Gastrocnemius medialis (tissue), 4 donors: ENCODE data around the gene C10orf71. TPM values are rescaled to one million over a fixed set of nuclear protein-coding genes. Genes with fewer than 3 reads are reported as not detected.

Experiments used
- ATAC-seq, 2 donors: fragments of 150-250 bp; one replicate each; pipeline ENCODE4 v1.9.1; 2016
- DNase-seq, 2 donors: peaks; one replicate each; pipeline ENCODE4 v3.0.0-alpha.2; 2019
- H3K27ac ChIP-seq, 4 donors: fragments of 200-600 bp; sonication (generic); 1 replicate in 1 of 4; 2 replicates in 3 of 4; pipeline ENCODE4 v1.5.1; 2016 to 2018; ENCODE audit warnings: mild to moderate bottlenecking in 2 of 4, moderate library complexity in 1 of 4
- H3K27me3 ChIP-seq, 3 donors: fragments of 200-600 bp; sonication (generic) in 2 of 3; 1 replicate in 1 of 3; 2 replicates in 2 of 3; pipeline versions ENCODE4 v1.5.1 to v1.6.0; 2016 to 2019; ENCODE audit warnings: mild to moderate bottlenecking in 1 of 3, moderate library complexity in 1 of 3
- H3K36me3 ChIP-seq, 2 donors: fragments of 200-600 bp; sonication (generic) in 1 of 2; one replicate each; pipeline ENCODE4 v1.5.1; 2017 to 2018
- H3K4me1 ChIP-seq, 2 donors: fragments of 200-600 bp; sonication (generic) in 1 of 2; one replicate each; pipeline ENCODE4 v1.5.1; 2016 to 2017; ENCODE audit warnings: mild to moderate bottlenecking in 2 of 2
- H3K4me3 ChIP-seq, 4 donors: fragments of 200-600 bp; sonication (generic) in 3 of 4; 1 replicate in 1 of 4; 2 replicates in 3 of 4; pipeline ENCODE4 v1.5.1; 2016 to 2019; ENCODE audit warnings: mild to moderate bottlenecking in 2 of 4
- H3K9me3 ChIP-seq, 3 donors: fragments of 200-600 bp; sonication (generic) in 2 of 3; 1 replicate in 1 of 3; 2 replicates in 2 of 3; pipeline ENCODE4 v1.5.1; 2016 to 2019
- POLR2A ChIP-seq, 2 donors: fragments of 450-650 bp; IDR thresholded peaks; one replicate each; pipeline ENCODE4 v1.6.1; 2017; ENCODE audit warnings: antibody characterized with exemption in 2 of 2, mild to moderate bottlenecking in 2 of 2, moderate library complexity in 2 of 2
- in situ Hi-C, 4 donors: fragments of 200-750 bp; cut with MboI; loops; one replicate each; pipeline versions ENCODE4 v1.15.0 to v1.8.0; 2017; ENCODE audit warnings: low sequenced_read_pairs in 4 of 4
- intact Hi-C: fragments of 100-400 bp; cut with DNase I; formaldehyde crosslinking; loops from one replicate; pipeline ENCODE4 v1.15.1; 2023; ENCODE audit warnings: low total_unique reads
- total RNA-seq, 4 donors: library from RNA; depleted of rRNA; stranded (reverse); fragments of >200 nt; gene quantifications; one replicate each; pipeline versions ENCODE4 v1.1.0 to v1.2.3, GENCODE V29; 2016
- TF ChIP-seq, protein P1 (sequence below), 5 experiments: fragments of 450-650 bp in 3 of 5; fragments of 200-600 bp in 2 of 5; sonication (generic) in 2 of 5; IDR thresholded peaks in 4 of 5; conservative IDR thresholded peaks in 1 of 5; 1 replicate in 4 of 5; 2 replicates in 1 of 5; pipeline ENCODE4 v1.5.1; 2016 to 2019; ENCODE audit warnings: antibody characterized with exemption in 5 of 5, mild to moderate bottlenecking in 3 of 5, moderate library complexity in 3 of 5

The C10orf71 gene
- total RNA-seq, 4 donors from 2014 or later, result 26.5 to 208 (median 69.6) TPM

DNA sequence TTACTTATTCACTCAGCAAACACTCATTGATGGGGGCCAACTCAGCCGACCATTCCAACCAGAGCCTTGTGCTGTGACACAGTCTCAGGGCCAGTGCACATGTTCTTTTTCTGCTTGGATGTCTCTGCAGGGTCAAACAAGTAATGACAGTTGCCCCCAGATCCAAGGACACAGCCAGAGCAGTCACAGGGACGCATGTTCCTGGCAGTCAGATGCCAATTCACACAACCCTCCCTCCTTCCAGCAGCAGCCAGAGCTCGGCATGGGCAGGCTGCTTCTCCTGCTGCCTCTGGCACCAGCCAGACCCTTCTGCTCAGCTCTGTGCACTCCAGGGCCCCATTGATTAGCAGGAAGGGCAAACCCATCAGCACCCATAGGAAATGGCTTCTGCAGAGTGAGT, 76.6 kb downstream of the C10orf71 start:
- intact Hi-C loops (no loop called here), in situ Hi-C loops (loop anchor here in 2 of 4 donors (25.0 kb wide), 1 partner anchor 388 kb away; no protein-coding TSS in a partner anchor)
- no peak for ATAC-seq
- Histone ChIP-seq H3K4me3 (no peak overlapping the region), H3K36me3 (no peaks in the 10 kb centered on the region), H3K4me1 (no peaks in the 10 kb centered on the region), H3K27me3 (no peaks in the 10 kb centered on the region), H3K9me3 (no peaks in the 10 kb centered on the region), H3K27ac (no peak overlapping the region)
- TF ChIP-seq POLR2A (IDR thresholded peaks at IDR 0.05), result no peak
- TF ChIP-seq, protein P1, sequence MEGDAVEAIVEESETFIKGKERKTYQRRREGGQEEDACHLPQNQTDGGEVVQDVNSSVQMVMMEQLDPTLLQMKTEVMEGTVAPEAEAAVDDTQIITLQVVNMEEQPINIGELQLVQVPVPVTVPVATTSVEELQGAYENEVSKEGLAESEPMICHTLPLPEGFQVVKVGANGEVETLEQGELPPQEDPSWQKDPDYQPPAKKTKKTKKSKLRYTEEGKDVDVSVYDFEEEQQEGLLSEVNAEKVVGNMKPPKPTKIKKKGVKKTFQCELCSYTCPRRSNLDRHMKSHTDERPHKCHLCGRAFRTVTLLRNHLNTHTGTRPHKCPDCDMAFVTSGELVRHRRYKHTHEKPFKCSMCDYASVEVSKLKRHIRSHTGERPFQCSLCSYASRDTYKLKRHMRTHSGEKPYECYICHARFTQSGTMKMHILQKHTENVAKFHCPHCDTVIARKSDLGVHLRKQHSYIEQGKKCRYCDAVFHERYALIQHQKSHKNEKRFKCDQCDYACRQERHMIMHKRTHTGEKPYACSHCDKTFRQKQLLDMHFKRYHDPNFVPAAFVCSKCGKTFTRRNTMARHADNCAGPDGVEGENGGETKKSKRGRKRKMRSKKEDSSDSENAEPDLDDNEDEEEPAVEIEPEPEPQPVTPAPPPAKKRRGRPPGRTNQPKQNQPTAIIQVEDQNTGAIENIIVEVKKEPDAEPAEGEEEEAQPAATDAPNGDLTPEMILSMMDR (IDR thresholded peaks at IDR 0.05 in 4 of 5, conservative IDR thresholded peaks at IDR 0.05 in 1 of 5), result no peak
- no peak for DNase-seq

Other genes starting within 250 kb of the C10orf71 start
- 1 to 10 TPM; 1.8 to 4.0 (median 2.6) TPM for gene VSTM4, start 183.6 kb upstream of the C10orf71 start, total RNA-seq
- gene FAM170B, start 165.1 kb upstream of the C10orf71 start, total RNA-seq, result not detected
- gene TMEM273, start 110.8 kb upstream of the C10orf71 start, total RNA-seq, result 10 to 100 TPM in 1 of 4 donors, 1 to 10 TPM in 3; 4.9 to 11.2 (median 7.8) TPM
- not detected for gene DRGX, start 96.9 kb downstream of the C10orf71 start, total RNA-seq
- 10 to 100 TPM in 3 of 4 donors, 1 to 10 TPM in 1; 8.7 to 16.7 (median 10.5) TPM for gene ERCC6, start 240.0 kb downstream of the C10orf71 start, total RNA-seq